Measurements from ENCODE around the gene ISLR.
A peak's percentile ranks its signal among the peaks of the same experiment; 100 is the strongest.

Gene ISLR

DNA sequence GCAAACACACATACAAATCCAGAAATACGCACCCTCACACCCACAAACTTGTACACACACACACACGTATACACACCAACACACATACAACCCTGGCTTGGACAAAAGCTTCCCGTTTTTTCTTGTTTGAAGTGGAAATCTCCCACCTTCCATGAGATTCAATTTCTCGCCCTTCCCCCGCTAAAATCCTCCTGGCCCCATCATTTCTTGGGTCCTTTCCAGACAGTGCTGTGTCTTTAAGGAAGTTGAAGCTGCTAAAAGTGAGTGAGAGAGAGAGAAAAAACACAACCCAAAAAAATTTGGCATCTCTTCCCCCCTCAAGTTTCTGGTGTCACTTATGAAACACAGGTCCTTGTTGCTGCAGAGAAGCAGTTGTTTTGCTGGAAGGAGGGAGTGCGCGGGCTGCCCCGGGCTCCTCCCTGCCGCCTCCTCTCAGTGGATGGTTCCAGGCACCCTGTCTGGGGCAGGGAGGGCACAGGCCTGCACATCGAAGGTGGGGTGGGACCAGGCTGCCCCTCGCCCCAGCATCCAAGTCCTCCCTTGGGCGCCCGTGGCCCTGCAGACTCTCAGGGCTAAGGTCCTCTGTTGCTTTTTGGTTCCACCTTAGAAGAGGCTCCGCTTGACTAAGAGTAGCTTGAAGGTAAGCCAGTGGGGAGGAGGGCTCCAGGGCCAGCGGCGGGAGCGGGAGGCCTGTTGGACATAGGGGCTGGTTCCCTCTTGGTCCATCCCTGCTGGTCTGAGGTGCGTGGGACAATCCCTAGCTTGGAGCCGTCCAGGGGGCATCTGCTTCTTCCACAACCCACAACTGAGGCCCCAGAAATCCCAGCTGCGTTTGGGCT lies at the start of gene ISLR (continued):
- TF ChIP-seq ZNF776 (tag by site-specific recombination; IDR thresholded peaks at IDR 0.05; ENCODE audit: borderline replicate concordance) (0 out of 2 replicates have a peak, but pooled peaks have one; percentile 43), ZNF571 (tag by site-specific recombination; IDR thresholded peaks at IDR 0.05) (no peak), ZFHX2 (tag by site-specific recombination; conservative IDR thresholded peaks at IDR 0.05) (peak; percentile 80), ZFP69B (tag by site-specific recombination; IDR thresholded peaks at IDR 0.05) (0 out of 2 replicates have a peak, but pooled peaks have one; percentile 45), SALL2 (tag by site-specific recombination; IDR thresholded peaks at IDR 0.05; ENCODE audit: borderline replicate concordance) (no peak; the same call in 1 of the 2 replicates), GLI4 (tag by site-specific recombination; IDR thresholded peaks at IDR 0.05) (peak; percentile 67; the same call in 1 of the 2 replicates)
- TF ChIP-seq, protein P1, sequence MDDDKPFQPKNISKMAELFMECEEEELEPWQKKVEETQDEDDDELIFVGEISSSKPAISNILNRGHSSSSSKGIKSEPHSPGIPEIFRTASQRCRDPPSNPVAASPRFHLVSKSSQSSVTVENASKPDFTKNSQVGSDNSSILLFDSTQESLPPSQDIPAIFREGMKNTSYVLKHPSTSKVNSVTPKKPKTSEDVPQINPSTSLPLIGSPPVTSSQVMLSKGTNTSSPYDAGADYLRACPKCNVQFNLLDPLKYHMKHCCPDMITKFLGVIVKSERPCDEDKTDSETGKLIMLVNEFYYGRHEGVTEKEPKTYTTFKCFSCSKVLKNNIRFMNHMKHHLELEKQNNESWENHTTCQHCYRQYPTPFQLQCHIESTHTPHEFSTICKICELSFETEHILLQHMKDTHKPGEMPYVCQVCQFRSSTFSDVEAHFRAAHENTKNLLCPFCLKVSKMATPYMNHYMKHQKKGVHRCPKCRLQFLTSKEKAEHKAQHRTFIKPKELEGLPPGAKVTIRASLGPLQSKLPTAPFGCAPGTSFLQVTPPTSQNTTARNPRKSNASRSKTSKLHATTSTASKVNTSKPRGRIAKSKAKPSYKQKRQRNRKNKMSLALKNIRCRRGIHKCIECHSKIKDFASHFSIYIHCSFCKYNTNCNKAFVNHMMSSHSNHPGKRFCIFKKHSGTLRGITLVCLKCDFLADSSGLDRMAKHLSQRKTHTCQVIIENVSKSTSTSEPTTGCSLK (tag by site-specific recombination; IDR thresholded peaks at IDR 0.05), result no peak
- TF ChIP-seq, protein P2, sequence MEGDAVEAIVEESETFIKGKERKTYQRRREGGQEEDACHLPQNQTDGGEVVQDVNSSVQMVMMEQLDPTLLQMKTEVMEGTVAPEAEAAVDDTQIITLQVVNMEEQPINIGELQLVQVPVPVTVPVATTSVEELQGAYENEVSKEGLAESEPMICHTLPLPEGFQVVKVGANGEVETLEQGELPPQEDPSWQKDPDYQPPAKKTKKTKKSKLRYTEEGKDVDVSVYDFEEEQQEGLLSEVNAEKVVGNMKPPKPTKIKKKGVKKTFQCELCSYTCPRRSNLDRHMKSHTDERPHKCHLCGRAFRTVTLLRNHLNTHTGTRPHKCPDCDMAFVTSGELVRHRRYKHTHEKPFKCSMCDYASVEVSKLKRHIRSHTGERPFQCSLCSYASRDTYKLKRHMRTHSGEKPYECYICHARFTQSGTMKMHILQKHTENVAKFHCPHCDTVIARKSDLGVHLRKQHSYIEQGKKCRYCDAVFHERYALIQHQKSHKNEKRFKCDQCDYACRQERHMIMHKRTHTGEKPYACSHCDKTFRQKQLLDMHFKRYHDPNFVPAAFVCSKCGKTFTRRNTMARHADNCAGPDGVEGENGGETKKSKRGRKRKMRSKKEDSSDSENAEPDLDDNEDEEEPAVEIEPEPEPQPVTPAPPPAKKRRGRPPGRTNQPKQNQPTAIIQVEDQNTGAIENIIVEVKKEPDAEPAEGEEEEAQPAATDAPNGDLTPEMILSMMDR (tag by site-specific recombination; IDR thresholded peaks at IDR 0.05), result no peak

GRCh38 chr15:74124196-74124595 lies 49.3 kb upstream of the ISLR start:
- TF ChIP-seq ZNF785 (tag by site-specific recombination; IDR thresholded peaks at IDR 0.05), result no peak
- TF ChIP-seq ZNF184 (tag by site-specific recombination; IDR thresholded peaks at IDR 0.05), result no peak
- TF ChIP-seq ZNF76 (tag by site-specific recombination; IDR thresholded peaks at IDR 0.05; ENCODE audit: borderline replicate concordance, low read depth), result no peak
- no peak for TF ChIP-seq ZNF792 (tag by site-specific recombination; IDR thresholded peaks at IDR 0.05)
- no peak for TF ChIP-seq ZNF239 (tag by site-specific recombination; IDR thresholded peaks at IDR 0.05)
- no peak for TF ChIP-seq ZNF660 (tag by site-specific recombination; IDR thresholded peaks at IDR 0.05)
- TF ChIP-seq ZBTB21 (tag by site-specific recombination; IDR thresholded peaks at IDR 0.05), result no peak
- no peak for TF ChIP-seq ZEB2 (tag by site-specific recombination; IDR thresholded peaks at IDR 0.05)
- TF ChIP-seq SCRT2 (tag by site-specific recombination; IDR thresholded peaks at IDR 0.05), result no peak
- no peak for TF ChIP-seq ZNF112 (tag by site-specific recombination; IDR thresholded peaks at IDR 0.05)
- TF ChIP-seq ZNF23 (tag by site-specific recombination; IDR thresholded peaks at IDR 0.05; ENCODE audit: borderline replicate concordance), result no peak
- no peak for TF ChIP-seq ZNF580 (tag by site-specific recombination; IDR thresholded peaks at IDR 0.05)
- no peak for TF ChIP-seq ZNF248 (tag by site-specific recombination; IDR thresholded peaks at IDR 0.05)
- no peak for TF ChIP-seq ZNF521 (tag by site-specific recombination; IDR thresholded peaks at IDR 0.05)
- no peak for TF ChIP-seq ZNF624 (tag by site-specific recombination; IDR thresholded peaks at IDR 0.05)
- TF ChIP-seq ZNF677 (tag by site-specific recombination; IDR thresholded peaks at IDR 0.05), result no peak
- no peak for TF ChIP-seq ZXDB (tag by site-specific recombination; IDR thresholded peaks at IDR 0.05)
- no peak for TF ChIP-seq ZNF148 (tag by site-specific recombination; IDR thresholded peaks at IDR 0.05; ENCODE audit: borderline replicate concordance)
- TF ChIP-seq, protein P3, sequence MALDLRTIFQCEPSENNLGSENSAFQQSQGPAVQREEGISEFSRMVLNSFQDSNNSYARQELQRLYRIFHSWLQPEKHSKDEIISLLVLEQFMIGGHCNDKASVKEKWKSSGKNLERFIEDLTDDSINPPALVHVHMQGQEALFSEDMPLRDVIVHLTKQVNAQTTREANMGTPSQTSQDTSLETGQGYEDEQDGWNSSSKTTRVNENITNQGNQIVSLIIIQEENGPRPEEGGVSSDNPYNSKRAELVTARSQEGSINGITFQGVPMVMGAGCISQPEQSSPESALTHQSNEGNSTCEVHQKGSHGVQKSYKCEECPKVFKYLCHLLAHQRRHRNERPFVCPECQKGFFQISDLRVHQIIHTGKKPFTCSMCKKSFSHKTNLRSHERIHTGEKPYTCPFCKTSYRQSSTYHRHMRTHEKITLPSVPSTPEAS (tag by site-specific recombination; IDR thresholded peaks at IDR 0.05), result no peak
- no peak for TF ChIP-seq ZNF837 (tag by site-specific recombination; IDR thresholded peaks at IDR 0.05)

More at GRCh38 chr15:74124196-74124595, 49.3 kb upstream of the ISLR start:
- Histone ChIP-seq H3K4me3 (ENCODE audit: low read depth, low read length) (no peak overlapping the region), H3K9me3 (ENCODE audit: control insufficient read depth, insufficient read depth, low read depth, low read length) (no peaks in the 10 kb centered on the region), H3K36me3 (ENCODE audit: control insufficient read depth in 2 of 2, insufficient read depth in 1 of 2, low read length in 2 of 2) (no peaks in the 10 kb centered on the region), H3K4me1 (ENCODE audit: control insufficient read depth, insufficient read depth, low read length) (peaks cover 14% of the 10 kb centered on the region), H3K27ac (ENCODE audit: extremely low read depth, low read depth, low read length) (no peak overlapping the region)
- ChIA-PET POLR2A (no interaction called here), CTCF (interaction anchor here (1.0 to 4.7 kb wide), 5 partner anchors 76 to 198 kb away, joined by 3 to 27 read pairs (median 6); no protein-coding TSS in a partner anchor)

Measured in HEK293 (cell line).